Adipose tissue (tissue), 3 donors: ENCODE measurements around the gene TRUB2. TPM values are rescaled to one million over a fixed set of nuclear protein-coding genes. Genes with fewer than 3 reads are reported as not detected.

Experiments used
- H3K27ac ChIP-seq: one replicate; pipeline ENCODE4 v1.5.1; 2013; ENCODE audit warnings: low read depth, low read length
- WGBS, 3 donors: extraction: QIAGEN DNeasy Blood & Tissue Kit; methylation state at CpG; one replicate each; pipeline ENCODE4 v1.1.7; 2013; 5-methylcytosine and 5-hydroxymethylcytosine counted together
- polyA plus RNA-seq, 3 donors: library from polyadenylated mRNA; stranded (reverse); fragments of 200-250 nt; gene quantifications; one replicate each; pipeline ENCODE4 v1.2.3, GENCODE V29; 2013
- donor health status: healthy with polysubstance abuse.
- donor health status: Bipolar disorder and iron deficiency.
- donor health status: healthy.

TRUB2 gene
- polyA plus RNA-seq, 3 donors, result 9.2 to 17.4 (median 10.7) TPM

GRCh38 chr9:128314697-128315096, 7.5 kb downstream of the TRUB2 start:
- 94 to 96% (median 95%) methylated on average over 4 of the region's 4 CpGs for WGBS, 3 donors
- H3K27ac ChIP-seq, result no peak overlapping the region

- no peak overlapping the region for H3K27ac ChIP-seq
- 78 to 82% (median 81%) methylated on average over 10 of the region's 10 CpGs for WGBS, 3 donors
These were observed 11.8 kb downstream of the TRUB2 start for GRCh38 chr9:128310461-128310860.

GRCh38 chr9:128309551-128309950, 12.7 kb downstream of the TRUB2 start:
- WGBS, 3 donors, result 94 to 95% (median 94%) methylated on average over 16 of the region's 16 CpGs
- no peak overlapping the region for H3K27ac ChIP-seq

- no peak overlapping the region for H3K27ac ChIP-seq
- WGBS, 3 donors, result 61 to 81% (median 72%) methylated on average over 5 of the region's 5 CpGs
These were observed 17.3 kb downstream of the TRUB2 start for GRCh38 chr9:128304971-128305288.

- 70 to 81% (median 80%) methylated on average over 9 of the region's 9 CpGs for WGBS, 3 donors
- no peak overlapping the region for H3K27ac ChIP-seq
These were observed 17.9 kb downstream of the TRUB2 start for GRCh38 chr9:128304136-128304970.

GRCh38 chr9:128298535-128299482, 23.4 kb downstream of the TRUB2 start:
- 80 to 93% (median 88%) methylated on average over 20 of the region's 20 CpGs for WGBS, 3 donors
- no peak overlapping the region for H3K27ac ChIP-seq

GRCh38 chr9:128297221-128297773, 24.9 kb downstream of the TRUB2 start:
- WGBS, 3 donors, result 82 to 94% (median 83%) methylated on average over 2 of the region's 2 CpGs
- H3K27ac ChIP-seq, result no peak overlapping the region

GRCh38 chr9:128296340-128297220, 25.7 kb downstream of the TRUB2 start:
- WGBS, 3 donors, result 83 to 88% (median 85%) methylated on average over 16 of the region's 16 CpGs
- H3K27ac ChIP-seq, result no peak overlapping the region

GRCh38 chr9:128294142-128294541, 28.1 kb downstream of the TRUB2 start:
- WGBS, 3 donors, result 83 to 97% (median 86%) methylated on average over 4 of the region's 4 CpGs
- H3K27ac ChIP-seq, result no peak overlapping the region

- no peak overlapping the region for H3K27ac ChIP-seq
- 86 to 89% (median 88%) methylated on average over 4 of the region's 4 CpGs for WGBS, 3 donors
These were observed 29.2 kb downstream of the TRUB2 start for GRCh38 chr9:128293091-128293490.

- no peak overlapping the region for H3K27ac ChIP-seq
- WGBS, 3 donors, result 93 to 94% (median 93%) methylated on average over 3 of the region's 3 CpGs
These were observed 30.2 kb downstream of the TRUB2 start for GRCh38 chr9:128292009-128292408.

GRCh38 chr9:128288273-128289004, 33.8 kb downstream of the TRUB2 start:
- WGBS, 3 donors, result 85 to 88% (median 86%) methylated on average over 11 of the region's 11 CpGs
- H3K27ac ChIP-seq, result no peak overlapping the region

- 64 to 70% (median 67%) methylated on average over 6 of the region's 6 CpGs for WGBS, 3 donors
- no peak overlapping the region for H3K27ac ChIP-seq
These were observed 35.8 kb downstream of the TRUB2 start for GRCh38 chr9:128286440-128286839.

- WGBS, 3 donors, result 95 to 96% (median 96%) methylated on average over 12 of the region's 12 CpGs
- no peak overlapping the region for H3K27ac ChIP-seq
These were observed 37.0 kb downstream of the TRUB2 start for GRCh38 chr9:128285033-128285784.

- H3K27ac ChIP-seq, result no peak overlapping the region
These were observed 39.7 kb downstream of the TRUB2 start for GRCh38 chr9:128282500-128282899.

GRCh38 chr9:128280084-128280622, 42.1 kb downstream of the TRUB2 start:
- 51 to 93% (median 76%) methylated on average over 5 of the region's 5 CpGs for WGBS, 3 donors
- no peak overlapping the region for H3K27ac ChIP-seq

More at GRCh38 chr9:128282500-128282899, 39.7 kb downstream of the TRUB2 start:
- 94 to 96% (median 96%) methylated on average over 6 of the region's 6 CpGs for WGBS, 3 donors
